H1 (cell line): Measurements from ENCODE around the gene TEX26. TPM values are rescaled to one million over a fixed set of nuclear protein-coding genes. Genes with fewer than 3 reads are reported as not detected.

Experiments
- CTCF ChIA-PET: fragments of 300-600 bp; sonication (Branson Sonifier 250); formaldehyde crosslinking; loops from one replicate; lab custom pipeline; 2021; ENCODE audit not compliant: partially characterized antibody; lab: Charles Lee
- POLR2A ChIA-PET: fragments of 300-600 bp; sonication (Branson Sonifier 250); formaldehyde crosslinking; loops from one replicate; lab custom pipeline; 2021; ENCODE audit warnings: inconsistent platforms; ENCODE audit not compliant: partially characterized antibody; lab: Charles Lee
- DNase-seq, 2 experiments: peaks; one replicate each; pipeline versions ENCODE4 v3.0.0 to v3.0.0-alpha.2; 2010 to 2022; ENCODE audit warnings: low spot score in 2 of 2, low read depth in 1 of 2, mixed read lengths in 1 of 2
- FAIRE-seq: peaks from 2 replicates; lab custom pipeline; 2011; peaks lifted over from hg19 to GRCh38; lab: Jason Lieb, UNC
- H2AFZ ChIP-seq: 2 replicates; pipeline ENCODE4 v1.8.1; 2012; ENCODE audit warnings: low read length, inconsistent platforms
- H2AK5ac ChIP-seq: 2 replicates; pipeline ENCODE4 v1.6.1; 2013; ENCODE audit warnings: low read depth, low read length
- H2BK120ac ChIP-seq: replicated peaks from 2 replicates; pipeline ENCODE3; 2013; ENCODE audit warnings: low read depth, low read length, inconsistent platforms
- H2BK12ac ChIP-seq: 2 replicates; pipeline ENCODE4 v1.6.1; 2013; ENCODE audit warnings: low read depth, low read length
- H2BK15ac ChIP-seq: 2 replicates; pipeline ENCODE4 v1.6.1; 2013; ENCODE audit warnings: low read length
- H2BK20ac ChIP-seq: 2 replicates; pipeline ENCODE4 v1.6.1; 2013; ENCODE audit warnings: low read length
- H2BK5ac ChIP-seq: 2 replicates; pipeline ENCODE4 v1.6.1; 2013; ENCODE audit warnings: low read depth, low read length
- H3K14ac ChIP-seq: 2 replicates; pipeline ENCODE4 v1.6.1; 2013; ENCODE audit warnings: inconsistent platforms; ENCODE audit not compliant: insufficient read length
- H3K18ac ChIP-seq: 2 replicates; pipeline ENCODE4 v1.6.1; 2013; ENCODE audit warnings: low read length; ENCODE audit errors: extremely low read depth
- H3K23ac ChIP-seq: 2 replicates; pipeline ENCODE4 v1.6.1; 2013; ENCODE audit warnings: inconsistent platforms; ENCODE audit not compliant: insufficient read length
- H3K23me2 ChIP-seq: 2 replicates; pipeline ENCODE4 v1.6.1; 2013; ENCODE audit warnings: low read depth, low read length
- H3K27ac ChIP-seq: 2 replicates; pipeline ENCODE4 v1.6.1; 2011; ENCODE audit warnings: low read depth, low read length, inconsistent platforms
- H3K27me3 ChIP-seq, 4 experiments: replicated peaks in 1 of 4; 1 replicate in 1 of 4; 2 replicates in 3 of 4; pipeline versions ENCODE4 v1.6.1 to v1.8.1; 2011 to 2013; ENCODE audit warnings: low read length in 3 of 4, mild to moderate bottlenecking in 3 of 4, inconsistent platforms in 2 of 4, mixed read lengths in 2 of 4, moderate library complexity in 1 of 4; ENCODE audit not compliant: control insufficient read depth in 3 of 4, insufficient read depth in 3 of 4; ENCODE audit errors: extremely low read depth in 1 of 4
- H3K36me3 ChIP-seq, 4 experiments: 2 replicates each; pipeline versions ENCODE4 v1.6.1 to v1.8.1; 2011 to 2013; ENCODE audit warnings: mild to moderate bottlenecking in 4 of 4, low read length in 3 of 4, moderate library complexity in 2 of 4, control low read depth in 1 of 4, inconsistent platforms in 1 of 4; ENCODE audit not compliant: insufficient read depth in 4 of 4, control insufficient read depth in 2 of 4
- H3K4ac ChIP-seq: replicated peaks from 2 replicates; pipeline ENCODE3; 2013; ENCODE audit warnings: low read length, low read depth, mixed read lengths, inconsistent platforms; ENCODE audit not compliant: insufficient read length
- H3K4me1 ChIP-seq, 4 experiments: replicated peaks in 1 of 4; 1 replicate in 1 of 4; 2 replicates in 3 of 4; pipeline versions ENCODE4 v1.6.1 to v1.8.1; 2011 to 2013; ENCODE audit warnings: low read length in 3 of 4, inconsistent platforms in 2 of 4, mixed read lengths in 1 of 4; ENCODE audit not compliant: insufficient read depth in 4 of 4, control insufficient read depth in 3 of 4
- H3K4me2 ChIP-seq, 2 experiments: 2 replicates each; pipeline versions ENCODE4 v1.6.1 to v1.8.1; 2011 to 2013; ENCODE audit warnings: low read depth in 2 of 2, low read length in 2 of 2, control low read depth in 1 of 2, inconsistent platforms in 1 of 2, mild to moderate bottlenecking in 1 of 2; ENCODE audit not compliant: insufficient read depth in 1 of 2
- H3K4me3 ChIP-seq, 4 experiments: fragments of 200-600, 300-600 bp in 1 of 4; sonication (generic), shearing (Covaris generic), sonication (Bioruptor Twin) in 1 of 4; 2 replicates each; pipeline versions ENCODE4 v1.5.1 to v1.8.1; 2011 to 2016; ENCODE audit warnings: low read length in 4 of 4, low read depth in 3 of 4, control low read depth in 2 of 4, inconsistent platforms in 2 of 4, mild to moderate bottlenecking in 2 of 4, mixed read lengths in 1 of 4, moderate library complexity in 1 of 4; ENCODE audit not compliant: insufficient read depth in 2 of 4; ENCODE audit errors: extremely low read depth in 1 of 4
- H3K56ac ChIP-seq: replicated peaks from 2 replicates; pipeline ENCODE3; 2013; ENCODE audit warnings: low read depth, mild to moderate bottlenecking, mixed read lengths, low read length, inconsistent platforms; ENCODE audit not compliant: insufficient read length
- H3K79me1 ChIP-seq: 2 replicates; pipeline ENCODE4 v1.6.1; 2013; ENCODE audit warnings: low read depth, low read length, control low read depth
- H3K79me2 ChIP-seq, 2 experiments: 2 replicates each; pipeline versions ENCODE4 v1.6.1 to v1.8.1; 2012 to 2013; ENCODE audit warnings: low read length in 2 of 2, mild to moderate bottlenecking in 2 of 2, inconsistent platforms in 1 of 2; ENCODE audit not compliant: insufficient read depth in 2 of 2, control insufficient read depth in 1 of 2
- H3K9ac ChIP-seq, 4 experiments: replicated peaks in 1 of 4; 1 replicate in 1 of 4; 2 replicates in 3 of 4; pipeline versions ENCODE4 v1.6.1 to v1.8.1; 2011 to 2013; ENCODE audit warnings: low read depth in 3 of 4, low read length in 3 of 4, control low read depth in 2 of 4, mild to moderate bottlenecking in 2 of 4, moderate library complexity in 2 of 4, inconsistent platforms in 1 of 4; ENCODE audit errors: extremely low read depth in 1 of 4
- H3K9me3 ChIP-seq, 2 experiments: 2 replicates each; pipeline versions ENCODE4 v1.6.1 to v1.8.1; 2012 to 2013; ENCODE audit warnings: mild to moderate bottlenecking in 2 of 2, moderate library complexity in 2 of 2, control low read depth in 1 of 2, inconsistent platforms in 1 of 2, low read depth in 1 of 2, low read length in 1 of 2, mixed read lengths in 1 of 2; ENCODE audit not compliant: insufficient read depth in 2 of 2
- H4K20me1 ChIP-seq, 2 experiments: replicated peaks in 1 of 2; 2 replicates each; pipeline versions ENCODE3 to v1.8.1; 2011 to 2013; ENCODE audit warnings: inconsistent platforms in 2 of 2, low read length in 2 of 2, mild to moderate bottlenecking in 1 of 2; ENCODE audit not compliant: insufficient read depth in 2 of 2, control insufficient read depth in 1 of 2
- H4K5ac ChIP-seq: 2 replicates; pipeline ENCODE4 v1.6.1; 2013; ENCODE audit warnings: low read length, low read depth, mixed read lengths, inconsistent platforms; ENCODE audit not compliant: insufficient read length
- H4K8ac ChIP-seq: 2 replicates; pipeline ENCODE4 v1.8.0; 2013; ENCODE audit warnings: mild to moderate bottlenecking, moderate library complexity, low read length, inconsistent platforms; ENCODE audit not compliant: insufficient read depth; ENCODE audit errors: extremely low read depth
- H4K91ac ChIP-seq: replicated peaks from 2 replicates; pipeline ENCODE3; 2013; ENCODE audit warnings: low read length, mixed read lengths, inconsistent platforms; ENCODE audit not compliant: insufficient read length
- ATF3 ChIP-seq: IDR thresholded peaks from 2 replicates; pipeline ENCODE4 v1.6.1; 2011; ENCODE audit warnings: low read depth, mild to moderate bottlenecking, low read length; ENCODE audit not compliant: insufficient read depth
- CBX5 ChIP-seq: fragments of 300-800, 300-1000 bp; sonication (generic); IDR thresholded peaks from 2 replicates; pipeline ENCODE4 v1.7.1; 2016; ENCODE audit warnings: antibody characterized with exemption, low read length, low read depth
- CHD1 ChIP-seq: IDR thresholded peaks from 2 replicates; pipeline ENCODE4 v1.6.1; 2012; ENCODE audit warnings: low read depth, low read length, improper control_type of control experiment
- CHD2 ChIP-seq: IDR thresholded peaks from 2 replicates; pipeline ENCODE4 v1.6.1; 2012; ENCODE audit warnings: low read length, improper control_type of control experiment
- CREB1 ChIP-seq: IDR thresholded peaks from 2 replicates; pipeline ENCODE4 v1.6.1; 2012; ENCODE audit warnings: inconsistent platforms
- KDM4A ChIP-seq: IDR thresholded peaks from one replicate; pipeline ENCODE4 v1.7.1; 2012; ENCODE audit warnings: low read depth, mild to moderate bottlenecking, moderate library complexity, low read length, inconsistent platforms; ENCODE audit not compliant: severe bottlenecking
- MAFK ChIP-seq: IDR thresholded peaks from 2 replicates; pipeline ENCODE4 v1.6.1; 2012; ENCODE audit warnings: low read depth, mild to moderate bottlenecking, improper control_type of control experiment, low read length
- PHF8 ChIP-seq: fragments of 200-600 bp; sonication (generic); conservative IDR thresholded peaks from 2 replicates; pipeline ENCODE4 v1.7.1; 2012; ENCODE audit warnings: low read depth, mild to moderate bottlenecking, inconsistent platforms, low read length, moderate library complexity
- RAD21 ChIP-seq, 2 experiments: IDR thresholded peaks in 1 of 2; conservative IDR thresholded peaks in 1 of 2; 2 replicates each; pipeline ENCODE4 v1.6.1; 2011; ENCODE audit warnings: low read depth in 2 of 2, low read length in 2 of 2, improper control_type of control experiment in 1 of 2, inconsistent platforms in 1 of 2, mild to moderate bottlenecking in 1 of 2, moderate library complexity in 1 of 2
- SAP30 ChIP-seq: fragments of 300-600 bp; sonication (generic); IDR thresholded peaks from 2 replicates; pipeline ENCODE4 v1.7.1; 2012; ENCODE audit warnings: low read length, moderate library complexity, mild to moderate bottlenecking, inconsistent platforms; ENCODE audit not compliant: insufficient read depth, insufficient replicate concordance
- SIRT6 ChIP-seq: IDR thresholded peaks from one replicate; pipeline ENCODE4 v1.7.1; 2012; ENCODE audit warnings: low read length, inconsistent platforms
- USF2 ChIP-seq: IDR thresholded peaks from 2 replicates; pipeline ENCODE4 v1.6.1; 2011; ENCODE audit warnings: low read length, improper control_type of control experiment
- ZNF274 ChIP-seq: IDR thresholded peaks from 2 replicates; pipeline ENCODE4 v1.7.0; 2012; ENCODE audit warnings: low read length, borderline replicate concordance; ENCODE audit errors: extremely low read depth
- WGBS, 2 experiments: shearing (Covaris generic) in 1 of 2; methylation state at CpG; one replicate each; pipeline versions ENCODE4 v1.1.6 to v1.1.7; 2013 to 2015; ENCODE audit warnings: low lambda C conversion rate in 2 of 2, mixed read lengths in 2 of 2, inconsistent platforms in 1 of 2, low coverage in 1 of 2, missing lambda C conversion rate in 1 of 2; ENCODE audit not compliant: insufficient replicate concordance in 2 of 2, insufficient coverage in 1 of 2, insufficient read length in 1 of 2; ENCODE audit errors: extremely low coverage in 1 of 2, missing lambda C conversion rate in 1 of 2; 5-methylcytosine and 5-hydroxymethylcytosine counted together
- polyA plus RNA-seq, 7 experiments: library from polyadenylated mRNA; depleted of rRNA in 3 of 7; stranded (reverse) in 5 of 7; unstranded in 2 of 7; fragments of >200 nt in 5 of 7; fragments of 200-250 nt in 2 of 7; gene quantifications; 1 replicate in 5 of 7; 2 replicates in 1 of 7; 4 replicates in 1 of 7; pipeline versions ENCODE4 v1.2.1 to v1.2.3, GENCODE V29; 2011 to 2013; ENCODE audit warnings: missing spikeins in 2 of 7, mixed read lengths in 2 of 7
- total RNA-seq: library from RNA; stranded (reverse); fragmentation: NEBNext Ultra II Directional; extraction: Animal tissue kit (Norgen Biotek cat#: 25700); gene quantifications from 2 replicates; pipeline ENCODE4 v1.2.1, GENCODE V29; 2021

Gene TEX26
- total and polyA plus RNA-seq, 2 of the 8 experiments (the other 6 are each of a cell fraction or from before 2014, with no cell fraction given) = not detected

GRCh38 chr13:30972888-30973377 is 40.5 kb downstream of the TEX26 start:
- H2BK20ac ChIP-seq = no peak overlapping the region
- H4K8ac ChIP-seq = no peak overlapping the region
- no peak overlapping the region for H2AFZ ChIP-seq
- ChIA-PET POLR2A (no interaction called here), CTCF (interaction anchor here (1.7 to 1.9 kb wide), 2 partner anchors 9 to 39 kb away, joined by 4 read pairs; no protein-coding TSS in a partner anchor)
- H2BK120ac ChIP-seq = no peak overlapping the region
- no peaks in the 10 kb centered on the region for H3K79me1 ChIP-seq
- H3K4ac ChIP-seq = no peak overlapping the region
- no peak overlapping the region for H2BK15ac ChIP-seq
- H3K4me2 ChIP-seq = no peak overlapping the region
- no peak overlapping the region for H3K27ac ChIP-seq
- H4K91ac ChIP-seq = no peak overlapping the region
- no peak overlapping the region for H2AK5ac ChIP-seq
- no peak overlapping the region for H3K23ac ChIP-seq
- H3K79me2 ChIP-seq = no peaks in the 10 kb centered on the region
- FAIRE-seq = no peak
- no peaks in the 10 kb centered on the region for H4K20me1 ChIP-seq
- H3K56ac ChIP-seq = no peak overlapping the region
- H4K5ac ChIP-seq = no peak overlapping the region
- H3K27me3 ChIP-seq = no peaks in the 10 kb centered on the region
- H2BK5ac ChIP-seq = no peak overlapping the region
- no peak overlapping the region for H3K18ac ChIP-seq
- 16% methylated on average over 1 of the region's 1 CpG; no CpG with 5 or more reads in 1 of the 2 experiments for WGBS, 2 experiments
- no peak overlapping the region for H2BK12ac ChIP-seq
- no peak overlapping the region for H3K9ac ChIP-seq
- H3K23me2 ChIP-seq = no peaks in the 10 kb centered on the region
- H3K9me3 ChIP-seq = no peaks in the 10 kb centered on the region
- H3K14ac ChIP-seq = no peak overlapping the region
- H3K4me1 ChIP-seq = no peaks in the 10 kb centered on the region
- no peak for DNase-seq
- no peaks in the 10 kb centered on the region for H3K36me3 ChIP-seq
- no peak overlapping the region for H3K4me3 ChIP-seq
- TF ChIP-seq MAFK (no peak), CHD2 (no peak), ATF3 (no peak), CBX5 (no peak), KDM4A (no peak), CREB1 (no peak), PHF8 (no peak), ZNF274 (no peak), USF2 (no peak), RAD21 (IDR thresholded peaks at IDR 0.05 in 1 of 2, conservative IDR thresholded peaks at IDR 0.05 in 1 of 2; ENCODE audit: low read depth in 2 of 2, low read length in 2 of 2) (no peak), SIRT6 (no peak), SAP30 (no peak), CHD1 (no peak)
